DMS153 (cell line): ENCODE data around the gene C16orf89.
"Not testable (repeated sequence)": the region's sequence is repeated elsewhere in the genome, so short reads cannot be mapped to it uniquely, and the experiment has no call there.

Source experiments
- DNase-seq: peaks from one replicate; lab custom pipeline; 2025; lab: John Stamatoyannopoulos, UW

C16orf89 gene

GRCh38 chr16:5084802-5085201 is 19.0 kb upstream of the C16orf89 start:
- not testable (repeated sequence) for DNase-seq

GRCh38 chr16:5084099-5084731 is 18.5 kb upstream of the C16orf89 start:
- DNase-seq = not testable (repeated sequence)

GRCh38 chr16:5083646-5084045 is 17.9 kb upstream of the C16orf89 start:
- DNase-seq = not testable (repeated sequence)

- DNase-seq = peak; percentile 64
Observed at GRCh38 chr16:5080996-5081395, 15.2 kb upstream of the C16orf89 start.

GRCh38 chr16:5080461-5080860 is 14.7 kb upstream of the C16orf89 start:
- DNase-seq = not testable (repeated sequence)

GRCh38 chr16:5078626-5079025 is 12.9 kb upstream of the C16orf89 start:
- DNase-seq = no peak

- DNase-seq = no peak
Observed at GRCh38 chr16:5077304-5077703, 11.5 kb upstream of the C16orf89 start.

GRCh38 chr16:5075637-5076036 is 9.9 kb upstream of the C16orf89 start:
- DNase-seq = no peak

GRCh38 chr16:5073771-5074170 is 8.0 kb upstream of the C16orf89 start:
- DNase-seq = not testable (repeated sequence)

GRCh38 chr16:5073279-5073629 is 7.5 kb upstream of the C16orf89 start:
- DNase-seq = no peak

- no peak for DNase-seq
Observed at GRCh38 chr16:5072334-5073278, 6.8 kb upstream of the C16orf89 start.

- DNase-seq = peak; percentile 49
Observed at GRCh38 chr16:5071681-5072333, 6.1 kb upstream of the C16orf89 start, which contains the start of gene ALG1. ALG1 (plus strand) TSS chr16:5071843; CDS start chr16:5071850, 7 bp downstream.

GRCh38 chr16:5071341-5071680 is 5.6 kb upstream of the C16orf89 start:
- DNase-seq = no peak

- DNase-seq = no peak
Observed at GRCh38 chr16:5070431-5071186, 4.9 kb upstream of the C16orf89 start.

GRCh38 chr16:5069854-5070253 is 4.1 kb upstream of the C16orf89 start:
- no peak for DNase-seq

GRCh38 chr16:5069048-5069447 is 3.3 kb upstream of the C16orf89 start:
- no peak for DNase-seq

GRCh38 chr16:5066511-5066910 is 755 bp upstream of the C16orf89 start:
- DNase-seq = no peak

GRCh38 chr16:5065326-5065725 is 430 bp downstream of the C16orf89 start:
- no peak for DNase-seq

GRCh38 chr16:5064915-5065314 is 841 bp downstream of the C16orf89 start:
- peak; percentile 46 for DNase-seq

GRCh38 chr16:5062790-5063765 is 2.7 kb downstream of the C16orf89 start:
- DNase-seq = peak; percentile 5

GRCh38 chr16:5062051-5062450 is 3.7 kb downstream of the C16orf89 start:
- no peak for DNase-seq
